CD4-positive, alpha-beta T cell treated with Interleukin-17A for 4 hours (primary cell): Measurements from ENCODE around the gene TBC1D22A.

Experiments used
- DNase-seq: peaks from one replicate; pipeline ENCODE4 v3.0.0-alpha.2; 2020; ENCODE audit warnings: mixed read lengths

TBC1D22A gene

GRCh38 chr22:47019012-47019790 is 256.8 kb downstream of the TBC1D22A start:
- no peak for DNase-seq

GRCh38 chr22:47020166-47020565 is 257.7 kb downstream of the TBC1D22A start:
- no peak for DNase-seq

- DNase-seq, result no peak
Measured at GRCh38 chr22:47021371-47022074, 259.1 kb downstream of the TBC1D22A start.

GRCh38 chr22:47022075-47022473 is 259.6 kb downstream of the TBC1D22A start:
- DNase-seq, result no peak

GRCh38 chr22:47022475-47022874 is 260.0 kb downstream of the TBC1D22A start:
- DNase-seq, result no peak

- no peak for DNase-seq
Measured at GRCh38 chr22:47023871-47024270, 261.4 kb downstream of the TBC1D22A start.

- DNase-seq, result no peak
Measured at GRCh38 chr22:47027766-47028165, 265.3 kb downstream of the TBC1D22A start.

GRCh38 chr22:47029244-47030074 is 267.0 kb downstream of the TBC1D22A start:
- DNase-seq, result no peak

- DNase-seq, result no peak
Measured at GRCh38 chr22:47030143-47030661, 267.8 kb downstream of the TBC1D22A start.

GRCh38 chr22:47030881-47031627 is 268.6 kb downstream of the TBC1D22A start:
- DNase-seq, result no peak

- DNase-seq, result no peak
Measured at GRCh38 chr22:47031628-47031915, 269.1 kb downstream of the TBC1D22A start.

- DNase-seq, result no peak
Measured at GRCh38 chr22:47032091-47032943, 269.9 kb downstream of the TBC1D22A start.

- DNase-seq, result no peak
Measured at GRCh38 chr22:47032956-47033647, 270.7 kb downstream of the TBC1D22A start.

GRCh38 chr22:47033648-47034000 is 271.2 kb downstream of the TBC1D22A start:
- DNase-seq, result no peak

- no peak for DNase-seq
Measured at GRCh38 chr22:47034076-47034808, 271.8 kb downstream of the TBC1D22A start.

- DNase-seq, result no peak
Measured at GRCh38 chr22:47034905-47035419, 272.5 kb downstream of the TBC1D22A start.

- DNase-seq, result no peak
Measured at GRCh38 chr22:47035425-47035881, 273.0 kb downstream of the TBC1D22A start.

GRCh38 chr22:47036352-47036751 is 273.9 kb downstream of the TBC1D22A start:
- DNase-seq, result no peak

- no peak for DNase-seq
Measured at GRCh38 chr22:47036936-47037485, 274.6 kb downstream of the TBC1D22A start.
